Measurements from ENCODE around the gene ERICH6B.

The ERICH6B gene

GRCh38 chr13:45575146-45575829 is 40.3 kb downstream of the ERICH6B start:
- no peak overlapping the region for H3K4me2 ChIP-seq (ENCODE audit: low read length)
- TF ChIP-seq EZH2phosphoT487 (IDR thresholded peaks at IDR 0.05; ENCODE audit: low read depth) = no peak
- no peak for TF ChIP-seq CTCF (IDR thresholded peaks at IDR 0.05; ENCODE audit: low read depth, low read length)
- no peak overlapping the region for H3K27ac ChIP-seq (ENCODE audit: low read length)
- no peaks in the 10 kb centered on the region for H4K20me1 ChIP-seq (ENCODE audit: insufficient read depth, low read length)
- no peaks in the 10 kb centered on the region for H3K36me3 ChIP-seq (replicated peaks; ENCODE audit: low read depth, low read length)
- no peaks in the 10 kb centered on the region for H3K9me3 ChIP-seq (ENCODE audit: insufficient read depth, low read length)
- no peak overlapping the region for H3K9ac ChIP-seq (ENCODE audit: low read length)
- no peaks in the 10 kb centered on the region for H3K79me2 ChIP-seq (ENCODE audit: low read length)
- peaks cover 62% of the 10 kb centered on the region for H3K27me3 ChIP-seq (ENCODE audit: low read depth, low read length)
- no peaks in the 10 kb centered on the region for H3K4me1 ChIP-seq (ENCODE audit: low read length)
- H2AFZ ChIP-seq (ENCODE audit: low read depth, low read length) = no peak overlapping the region
- no peak overlapping the region for H3K4me3 ChIP-seq (ENCODE audit: low read length)

- Histone ChIP-seq H4K20me1 (ENCODE audit: insufficient read depth, low read length) (no peaks in the 10 kb centered on the region), H2AFZ (ENCODE audit: low read depth, low read length) (no peak overlapping the region), H3K4me1 (ENCODE audit: low read length) (no peaks in the 10 kb centered on the region), H3K4me2 (ENCODE audit: low read length) (no peak overlapping the region), H3K9ac (ENCODE audit: low read length) (no peak overlapping the region), H3K9me3 (ENCODE audit: insufficient read depth, low read length) (no peaks in the 10 kb centered on the region), H3K4me3 (ENCODE audit: low read length) (no peak overlapping the region), H3K27ac (ENCODE audit: low read length) (no peak overlapping the region), H3K79me2 (ENCODE audit: low read length) (no peaks in the 10 kb centered on the region), H3K27me3 (ENCODE audit: low read depth, low read length) (peaks cover 9% of the 10 kb centered on the region; the same call in 1 of the 2 replicates), H3K36me3 (replicated peaks; ENCODE audit: low read depth, low read length) (no peaks in the 10 kb centered on the region)
- TF ChIP-seq EZH2phosphoT487 (IDR thresholded peaks at IDR 0.05; ENCODE audit: low read depth) = no peak
- no peak for TF ChIP-seq CTCF (IDR thresholded peaks at IDR 0.05; ENCODE audit: low read depth, low read length)
These were observed 50.2 kb downstream of the ERICH6B start for GRCh38 chr13:45565331-45565730.

GRCh38 chr13:45564133-45564776 is 51.3 kb downstream of the ERICH6B start:
- TF ChIP-seq EZH2phosphoT487 (IDR thresholded peaks at IDR 0.05; ENCODE audit: low read depth) (no peak), CTCF (IDR thresholded peaks at IDR 0.05; ENCODE audit: low read depth, low read length) (no peak)
- H4K20me1 ChIP-seq (ENCODE audit: insufficient read depth, low read length) = no peaks in the 10 kb centered on the region
- no peak overlapping the region for H2AFZ ChIP-seq (ENCODE audit: low read depth, low read length)
- H3K79me2 ChIP-seq (ENCODE audit: low read length) = no peaks in the 10 kb centered on the region
- no peak overlapping the region for H3K9ac ChIP-seq (ENCODE audit: low read length)
- peaks cover under 1% of the 10 kb centered on the region; the same call in 1 of the 2 replicates for H3K27me3 ChIP-seq (ENCODE audit: low read depth, low read length)
- no peak overlapping the region for H3K4me3 ChIP-seq (ENCODE audit: low read length)
- no peaks in the 10 kb centered on the region for H3K36me3 ChIP-seq (replicated peaks; ENCODE audit: low read depth, low read length)
- H3K4me2 ChIP-seq (ENCODE audit: low read length) = no peak overlapping the region
- H3K9me3 ChIP-seq (ENCODE audit: insufficient read depth, low read length) = no peaks in the 10 kb centered on the region
- H3K27ac ChIP-seq (ENCODE audit: low read length) = no peak overlapping the region
- H3K4me1 ChIP-seq (ENCODE audit: low read length) = no peaks in the 10 kb centered on the region

GRCh38 chr13:45554604-45555109 is 60.9 kb downstream of the ERICH6B start:
- H3K27ac ChIP-seq (ENCODE audit: low read length) = no peak overlapping the region
- H3K36me3 ChIP-seq (replicated peaks; ENCODE audit: low read depth, low read length) = no peaks in the 10 kb centered on the region
- H3K9me3 ChIP-seq (ENCODE audit: insufficient read depth, low read length) = no peaks in the 10 kb centered on the region
- 0 out of 2 replicates have a peak, but pooled peaks cover 3% of the 10 kb centered on the region for H3K27me3 ChIP-seq (ENCODE audit: low read depth, low read length)
- H3K79me2 ChIP-seq (ENCODE audit: low read length) = no peaks in the 10 kb centered on the region
- H2AFZ ChIP-seq (ENCODE audit: low read depth, low read length) = no peak overlapping the region
- no peak for TF ChIP-seq EZH2phosphoT487 (IDR thresholded peaks at IDR 0.05; ENCODE audit: low read depth)
- TF ChIP-seq CTCF (IDR thresholded peaks at IDR 0.05; ENCODE audit: low read depth, low read length) = no peak
- no peaks in the 10 kb centered on the region for H4K20me1 ChIP-seq (ENCODE audit: insufficient read depth, low read length)
- no peaks in the 10 kb centered on the region for H3K4me1 ChIP-seq (ENCODE audit: low read length)
- no peak overlapping the region for H3K4me2 ChIP-seq (ENCODE audit: low read length)
- no peak overlapping the region for H3K9ac ChIP-seq (ENCODE audit: low read length)
- no peak overlapping the region for H3K4me3 ChIP-seq (ENCODE audit: low read length)

Data from OCI-LY3 (cell line).